DOHH2 (cell line): ENCODE results near the gene NCSTN.

Experiments used
- EZH2phosphoT487 ChIP-seq: fragments of 200-600 bp; sonication (generic); IDR thresholded peaks from 2 replicates; pipeline ENCODE4 v1.6.1; 2017; ENCODE audit warnings: borderline replicate concordance, mild to moderate bottlenecking, antibody characterized with exemption, low read length, moderate library complexity, mixed read lengths
- TF ChIP-seq, protein P1 (sequence below): fragments of 200-600 bp; sonication (generic); IDR thresholded peaks from one replicate; pipeline ENCODE4 v1.5.1; 2014; ENCODE audit warnings: antibody characterized with exemption, mild to moderate bottlenecking, low read depth, low read length; ENCODE audit not compliant: poor library complexity, severe bottlenecking

- TF ChIP-seq, protein P1, sequence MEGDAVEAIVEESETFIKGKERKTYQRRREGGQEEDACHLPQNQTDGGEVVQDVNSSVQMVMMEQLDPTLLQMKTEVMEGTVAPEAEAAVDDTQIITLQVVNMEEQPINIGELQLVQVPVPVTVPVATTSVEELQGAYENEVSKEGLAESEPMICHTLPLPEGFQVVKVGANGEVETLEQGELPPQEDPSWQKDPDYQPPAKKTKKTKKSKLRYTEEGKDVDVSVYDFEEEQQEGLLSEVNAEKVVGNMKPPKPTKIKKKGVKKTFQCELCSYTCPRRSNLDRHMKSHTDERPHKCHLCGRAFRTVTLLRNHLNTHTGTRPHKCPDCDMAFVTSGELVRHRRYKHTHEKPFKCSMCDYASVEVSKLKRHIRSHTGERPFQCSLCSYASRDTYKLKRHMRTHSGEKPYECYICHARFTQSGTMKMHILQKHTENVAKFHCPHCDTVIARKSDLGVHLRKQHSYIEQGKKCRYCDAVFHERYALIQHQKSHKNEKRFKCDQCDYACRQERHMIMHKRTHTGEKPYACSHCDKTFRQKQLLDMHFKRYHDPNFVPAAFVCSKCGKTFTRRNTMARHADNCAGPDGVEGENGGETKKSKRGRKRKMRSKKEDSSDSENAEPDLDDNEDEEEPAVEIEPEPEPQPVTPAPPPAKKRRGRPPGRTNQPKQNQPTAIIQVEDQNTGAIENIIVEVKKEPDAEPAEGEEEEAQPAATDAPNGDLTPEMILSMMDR = no peak
- TF ChIP-seq EZH2phosphoT487 = no peak
These were observed 17.1 kb downstream of the NCSTN start for GRCh38 chr1:160360227-160360695.
